HG02840 (cell line): ENCODE measurements around the gene CACNA1I.
"Not testable (repeated sequence)": the region's sequence is repeated elsewhere in the genome, so short reads cannot be mapped to it uniquely, and the experiment has no call there.

Experiments
- ATAC-seq: cut with Tn5 transposase; IDR thresholded peaks from one replicate; pipeline ENCODE4 v1.9.1; 2021; ENCODE audit warnings: mild to moderate bottlenecking, moderate library complexity, moderate number of reproducible peaks; ENCODE audit not compliant: unreplicated experiment, low FRiP score

The CACNA1I gene

GRCh38 chr22:39728236-39728860, 157.8 kb downstream of the CACNA1I start:
- ATAC-seq = no peak

GRCh38 chr22:39729141-39729934, 158.8 kb downstream of the CACNA1I start:
- no peak for ATAC-seq

- no peak for ATAC-seq
Measured at GRCh38 chr22:39731481-39731880, 160.9 kb downstream of the CACNA1I start.

GRCh38 chr22:39731881-39732555, 161.5 kb downstream of the CACNA1I start:
- ATAC-seq = no peak

GRCh38 chr22:39732625-39733024, 162.1 kb downstream of the CACNA1I start:
- no peak for ATAC-seq

- ATAC-seq = no peak
Measured at GRCh38 chr22:39733191-39733590, 162.6 kb downstream of the CACNA1I start.

- not testable (repeated sequence) for ATAC-seq
Measured at GRCh38 chr22:39734046-39734445, 163.5 kb downstream of the CACNA1I start.

- no peak for ATAC-seq
Measured at GRCh38 chr22:39734866-39735265, 164.3 kb downstream of the CACNA1I start.

GRCh38 chr22:39735776-39736175, 165.2 kb downstream of the CACNA1I start:
- ATAC-seq = no peak

GRCh38 chr22:39738746-39739145, 168.2 kb downstream of the CACNA1I start:
- no peak for ATAC-seq
